K562 (cell line): ENCODE data around the gene CDH1. TPM values are rescaled to one million over a fixed set of nuclear protein-coding genes. Genes with fewer than 3 reads are reported as not detected.

Experiments used
- ATAC-seq: fragments of 200-7000 bp; cut with Tn5 transposase; 3 replicates; pipeline ENCODE4 v1.9.1; 2020; ENCODE audit warnings: moderate library complexity
- BruUV-seq: library from RNA; stranded (reverse); fragments of 400-500 nt; replicated peaks from 2 replicates; lab custom pipeline; 2021; lab: Mats Ljungman, UMichigan
- CTCF ChIA-PET: fragments of 300-600 bp; formaldehyde crosslinking; extraction: SDS; loops from one replicate; lab custom pipeline; 2021; ENCODE audit warnings: low intra/inter-chr PET ratio; lab: Yijun Ruan, JAX
- POLR2A ChIA-PET: fragments of 300-600, 350-650 bp; sonication (Branson Sonifier 250); formaldehyde crosslinking; extraction: SDS; loops from one replicate; lab custom pipeline; 2021; ENCODE audit warnings: antibody characterized with exemption, inconsistent platforms; lab: Yijun Ruan, JAX
- DNase-seq, 4 experiments: peaks; one replicate each; pipeline versions ENCODE4 v3.0.0 to v3.0.0-alpha.2; 2011 to 2018; ENCODE audit warnings: low spot score in 3 of 4, mixed read lengths in 3 of 4; ENCODE audit errors: extremely low read depth in 1 of 4
- FAIRE-seq: peaks from 2 replicates; lab custom pipeline; 2011; peaks lifted over from hg19 to GRCh38; lab: Jason Lieb, UNC
- H2AFZ ChIP-seq: 2 replicates; pipeline ENCODE4 v1.6.0; 2011; ENCODE audit warnings: low read depth, low read length, control low read depth, inconsistent platforms
- H3K27ac ChIP-seq: fragments of 200-600 bp; 3 replicates; pipeline ENCODE4 v1.8.0; 2011; ENCODE audit warnings: low read depth, mild to moderate bottlenecking, control low read depth, inconsistent platforms, low read length, moderate library complexity, mixed read lengths; ENCODE audit errors: extremely low read depth
- H3K27me3 ChIP-seq, 2 experiments: fragments of 300-600 bp in 1 of 2; 2 replicates in 1 of 2; 3 replicates in 1 of 2; pipeline versions ENCODE4 v1.6.0 to v1.8.0; 2011; ENCODE audit warnings: inconsistent platforms in 2 of 2, low read length in 2 of 2, mild to moderate bottlenecking in 1 of 2, mixed read lengths in 1 of 2, moderate library complexity in 1 of 2; ENCODE audit not compliant: control insufficient read depth in 2 of 2, insufficient read depth in 2 of 2
- H3K36me3 ChIP-seq: fragments of 300-600 bp; 3 replicates; pipeline ENCODE4 v1.8.0; 2011; ENCODE audit warnings: mild to moderate bottlenecking, low read length, inconsistent platforms; ENCODE audit not compliant: control insufficient read depth, insufficient read depth
- H3K4me1 ChIP-seq, 2 experiments: fragments of 200-600 bp in 1 of 2; replicated peaks in 1 of 2; 2 replicates in 1 of 2; 3 replicates in 1 of 2; pipeline versions ENCODE4 v1.5.1 to v1.8.0; 2011; ENCODE audit warnings: inconsistent platforms in 2 of 2, low read length in 2 of 2, mild to moderate bottlenecking in 1 of 2, mixed read lengths in 1 of 2, moderate library complexity in 1 of 2; ENCODE audit not compliant: control insufficient read depth in 2 of 2, insufficient read depth in 2 of 2
- H3K4me2 ChIP-seq: 2 replicates; pipeline ENCODE4 v1.6.1; 2011; ENCODE audit warnings: low read length, control low read depth, inconsistent platforms, mixed read lengths; ENCODE audit not compliant: insufficient read depth
- H3K4me3 ChIP-seq: fragments of 200-600 bp; sonication (generic), shearing (Covaris generic); 2 replicates; pipeline ENCODE4 v1.5.1; 2016; ENCODE audit warnings: control low read depth, inconsistent platforms
- H3K79me2 ChIP-seq: fragments of 200-600 bp; 3 replicates; pipeline ENCODE4 v1.8.0; 2011; ENCODE audit warnings: low read length, inconsistent platforms; ENCODE audit not compliant: control insufficient read depth, insufficient read depth
- H3K9ac ChIP-seq, 2 experiments: 2 replicates each; pipeline versions ENCODE4 v1.6.0 to v1.6.1; 2011; ENCODE audit warnings: low read depth in 2 of 2, low read length in 2 of 2, control low read depth in 1 of 2, inconsistent platforms in 1 of 2, mild to moderate bottlenecking in 1 of 2, mixed read lengths in 1 of 2; ENCODE audit not compliant: insufficient read depth in 1 of 2
- H3K9me1 ChIP-seq: one replicate; pipeline ENCODE4 v1.6.0; 2011; ENCODE audit warnings: inconsistent platforms, mild to moderate bottlenecking, low read length, moderate library complexity; ENCODE audit not compliant: control insufficient read depth, insufficient read depth
- H3K9me3 ChIP-seq: replicated peaks from 2 replicates; pipeline ENCODE4 v1.5.1; 2011; ENCODE audit warnings: low read depth, low read length, inconsistent platforms; ENCODE audit not compliant: control insufficient read depth, insufficient read depth
- H4K20me1 ChIP-seq: replicated peaks from 2 replicates; pipeline ENCODE4 v1.6.1; 2011; ENCODE audit warnings: low read length, inconsistent platforms, mixed read lengths; ENCODE audit not compliant: control insufficient read depth, insufficient read depth
- C11orf30 ChIP-seq: fragments of 450-650 bp; IDR thresholded peaks from 2 replicates; pipeline ENCODE4 v1.6.1; 2016; ENCODE audit warnings: low read depth, mild to moderate bottlenecking
- FOXK2 ChIP-seq, 2 experiments: fragments of 450-650 bp; IDR thresholded peaks in 1 of 2; conservative IDR thresholded peaks in 1 of 2; 2 replicates each; pipeline ENCODE4 v1.6.1; 2016; ENCODE audit warnings: low read depth in 2 of 2, mild to moderate bottlenecking in 1 of 2
- MAFG ChIP-seq: fragments of 450-650 bp; conservative IDR thresholded peaks from 2 replicates; pipeline ENCODE4 v1.6.1; 2016; ENCODE audit warnings: missing genetic modification characterization, missing compliant biosample characterization
- MTA2 ChIP-seq: fragments of 450-650 bp; IDR thresholded peaks from 2 replicates; pipeline ENCODE4 v1.6.1; 2016; ENCODE audit warnings: low read depth
- NFE2 ChIP-seq: IDR thresholded peaks from 2 replicates; pipeline ENCODE4 v1.6.1; 2014; ENCODE audit warnings: antibody characterized with exemption, low read depth
- SMARCB1 ChIP-seq: IDR thresholded peaks from 2 replicates; pipeline ENCODE4 v1.6.1; 2011; ENCODE audit warnings: improper control_type of control experiment, low read depth; ENCODE audit not compliant: insufficient read length
- ZNF140 ChIP-seq: fragments of 250-450 bp; sonication (Bioruptor Pico); IDR thresholded peaks from 2 replicates; pipeline ENCODE4 v1.8.0; 2021; ENCODE audit warnings: moderate library complexity, mild to moderate bottlenecking, inconsistent platforms
- ZNF316 ChIP-seq: fragments of 450-650 bp; IDR thresholded peaks from 2 replicates; pipeline ENCODE4 v1.6.1; 2016
- ZNF384 ChIP-seq: IDR thresholded peaks from 2 replicates; pipeline ENCODE4 v1.6.1; 2012; ENCODE audit warnings: low read depth, low read length, improper control_type of control experiment
- ZNF699 ChIP-seq: fragments of 250-450 bp; sonication (Bioruptor Pico); IDR thresholded peaks from 2 replicates; pipeline ENCODE4 v1.8.0; 2021; ENCODE audit warnings: mild to moderate bottlenecking, moderate library complexity; ENCODE audit not compliant: insufficient replicate concordance
- ZSCAN29 ChIP-seq: fragments of 450-650 bp; IDR thresholded peaks from 2 replicates; pipeline ENCODE4 v1.6.1; 2017
- WGBS: fragments of 100-300 bp; shearing (Covaris generic); methylation state at CpG from one replicate; pipeline ENCODE4 v1.1.6; 2016; ENCODE audit warnings: low coverage, mixed read lengths; ENCODE audit not compliant: insufficient coverage; ENCODE audit errors: missing lambda C conversion rate; 5-methylcytosine and 5-hydroxymethylcytosine counted together
- in situ Hi-C: fragments of 300-500 bp; cut with MboI; formaldehyde crosslinking; loops from 4 replicates; pipeline ENCODE4 v1.15.0; 2018; ENCODE audit warnings: inconsistent platforms, mixed read lengths
- intact Hi-C: fragments of 100-400 bp; cut with micrococcal nuclease; formaldehyde crosslinking; loops from 2 replicates; pipeline ENCODE4 v1.14.2; 2022
- polyA plus RNA-seq, 8 experiments: library from polyadenylated mRNA; depleted of rRNA in 4 of 8; stranded (reverse) in 5 of 8; unstranded in 3 of 8; fragments of >200 nt; fragmentation: Nextera tagmentation in 2 of 8; fragmentation: Illumina TruSeq in 1 of 8; extraction: Ambion mirVana in 2 of 8; extraction: Trizol in 1 of 8; gene quantifications; 2 replicates each; pipeline versions ENCODE4 v1.2.1 to v1.2.3, GENCODE V29; 2011 to 2014; ENCODE audit warnings: inconsistent platforms in 1 of 8, missing spikeins in 1 of 8
- total RNA-seq, 7 experiments: library from RNA; depleted of rRNA in 6 of 7; stranded (reverse); fragments of >200 nt in 6 of 7; fragmentation: Illumina TruSeq in 2 of 7; extraction: Trizol in 2 of 7; gene quantifications; 2 replicates each; pipeline versions ENCODE4 v1.2.1 to v1.2.3, GENCODE V29; 2011 to 2021; ENCODE audit warnings: low replicate concordance in 1 of 7
- TF ChIP-seq, protein P1 (sequence below): sonication (generic); formaldehyde crosslinking; IDR thresholded peaks from 2 replicates; pipeline ENCODE4 v1.8.1; 2023; ENCODE audit warnings: mild to moderate bottlenecking, missing genetic modification reagents
- TF ChIP-seq, protein P2 (sequence below): sonication (generic); formaldehyde crosslinking; IDR thresholded peaks from 2 replicates; pipeline ENCODE4 v1.4.0; 2020; ENCODE audit warnings: mild to moderate bottlenecking, missing genetic modification reagents

Gene CDH1
- total and polyA plus RNA-seq, 9 of the 15 experiments (the other 6 are each of a cell fraction or from before 2014, with no cell fraction given), result 0.01 to 0.69 TPM; not detected in 7

DNA sequence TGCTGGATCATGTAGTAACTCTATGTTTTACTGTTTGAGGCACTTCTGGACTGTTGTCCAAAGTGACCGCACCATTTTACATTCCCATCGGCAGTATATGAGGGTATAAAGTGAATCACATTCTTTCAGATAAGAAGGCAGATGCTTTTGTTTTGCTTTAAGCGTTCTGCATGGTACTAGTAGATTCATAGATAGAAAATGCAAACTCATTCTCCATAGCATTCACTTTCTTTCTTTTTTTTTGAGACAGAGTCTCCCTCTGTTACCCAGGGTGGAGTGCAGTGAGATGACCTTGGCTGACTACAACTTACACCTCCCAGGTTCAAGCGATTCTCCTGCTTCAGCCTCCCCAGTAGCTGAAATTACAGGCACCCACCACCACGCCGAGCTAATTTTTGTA, 146.6 kb downstream of the CDH1 start:
- H3K9me1 ChIP-seq, result no peaks in the 10 kb centered on the region
- POLR2A ChIA-PET, result no interaction called here
- H3K4me1 ChIP-seq, result 0 out of 5 replicates have a peak, but pooled peaks cover 0 to 2% of the 10 kb centered on the region in 2 experiments
- DNase-seq (no peak), ATAC-seq (no peak), FAIRE-seq (peak; percentile 78)
- BruUV-seq, result no TSS peak
- H3K9me3 ChIP-seq, result no peaks in the 10 kb centered on the region
- no peaks in the 10 kb centered on the region for H4K20me1 ChIP-seq
- H2AFZ ChIP-seq, result no peak overlapping the region
- no peaks in the 10 kb centered on the region for H3K79me2 ChIP-seq
- TF ChIP-seq ZNF384, result peak; percentile 31; the same call in 1 of the 2 replicates
- TF ChIP-seq SMARCB1, result no peak
- TF ChIP-seq, protein P1, sequence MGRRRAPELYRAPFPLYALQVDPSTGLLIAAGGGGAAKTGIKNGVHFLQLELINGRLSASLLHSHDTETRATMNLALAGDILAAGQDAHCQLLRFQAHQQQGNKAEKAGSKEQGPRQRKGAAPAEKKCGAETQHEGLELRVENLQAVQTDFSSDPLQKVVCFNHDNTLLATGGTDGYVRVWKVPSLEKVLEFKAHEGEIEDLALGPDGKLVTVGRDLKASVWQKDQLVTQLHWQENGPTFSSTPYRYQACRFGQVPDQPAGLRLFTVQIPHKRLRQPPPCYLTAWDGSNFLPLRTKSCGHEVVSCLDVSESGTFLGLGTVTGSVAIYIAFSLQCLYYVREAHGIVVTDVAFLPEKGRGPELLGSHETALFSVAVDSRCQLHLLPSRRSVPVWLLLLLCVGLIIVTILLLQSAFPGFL, result no peak
- TF ChIP-seq MTA2, result no peak
- no peak for TF ChIP-seq ZNF140 (CRISPR knock-in tag)
- TF ChIP-seq C11orf30, result peak; percentile 69
- TF ChIP-seq, protein P2, sequence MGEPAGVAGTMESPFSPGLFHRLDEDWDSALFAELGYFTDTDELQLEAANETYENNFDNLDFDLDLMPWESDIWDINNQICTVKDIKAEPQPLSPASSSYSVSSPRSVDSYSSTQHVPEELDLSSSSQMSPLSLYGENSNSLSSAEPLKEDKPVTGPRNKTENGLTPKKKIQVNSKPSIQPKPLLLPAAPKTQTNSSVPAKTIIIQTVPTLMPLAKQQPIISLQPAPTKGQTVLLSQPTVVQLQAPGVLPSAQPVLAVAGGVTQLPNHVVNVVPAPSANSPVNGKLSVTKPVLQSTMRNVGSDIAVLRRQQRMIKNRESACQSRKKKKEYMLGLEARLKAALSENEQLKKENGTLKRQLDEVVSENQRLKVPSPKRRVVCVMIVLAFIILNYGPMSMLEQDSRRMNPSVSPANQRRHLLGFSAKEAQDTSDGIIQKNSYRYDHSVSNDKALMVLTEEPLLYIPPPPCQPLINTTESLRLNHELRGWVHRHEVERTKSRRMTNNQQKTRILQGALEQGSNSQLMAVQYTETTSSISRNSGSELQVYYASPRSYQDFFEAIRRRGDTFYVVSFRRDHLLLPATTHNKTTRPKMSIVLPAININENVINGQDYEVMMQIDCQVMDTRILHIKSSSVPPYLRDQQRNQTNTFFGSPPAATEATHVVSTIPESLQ, result no peak
- no peak for TF ChIP-seq ZSCAN29
- TF ChIP-seq FOXK2 (conservative IDR thresholded peaks at IDR 0.05 in 1 of 2, IDR thresholded peaks at IDR 0.05 in 1 of 2; ENCODE audit: low read depth in 2 of 2), result no peak
- TF ChIP-seq MAFG (tag), result peak; percentile 80
- TF ChIP-seq NFE2, result 0 out of 2 replicates have a peak, but pooled peaks have one; percentile 38
- TF ChIP-seq ZNF699 (CRISPR knock-in tag), result no peak
- TF ChIP-seq ZNF316, result peak; percentile 53; the same call in 1 of the 2 replicates
- H3K4me2 ChIP-seq, result no peak overlapping the region
- peaks cover 7% of the 10 kb centered on the region; the same call in 1 of the 3 replicates for H3K36me3 ChIP-seq
- intact Hi-C loops, result no loop called here
- in situ Hi-C loops, result no loop called here
- no peak overlapping the region for H3K27ac ChIP-seq
- CTCF ChIA-PET, result no interaction called here
- H3K27me3 ChIP-seq, result no peaks in the 10 kb centered on the region
- H3K9ac ChIP-seq, result no peak overlapping the region
- no peak overlapping the region for H3K4me3 ChIP-seq
- WGBS, result 69% methylated on average over 6 of the region's 6 CpGs
